GM12878 (cell line): Measurements from ENCODE around the gene APOA4.

Experiments used
- ATF3 ChIP-seq: IDR thresholded peaks from 2 replicates; pipeline ENCODE4 v1.6.1; 2011; ENCODE audit warnings: low read depth, mild to moderate bottlenecking, low read length, moderate library complexity, borderline replicate concordance; ENCODE audit errors: extremely low read depth
- CHD2 ChIP-seq: IDR thresholded peaks from 2 replicates; pipeline ENCODE4 v1.6.1; 2011; ENCODE audit warnings: low read depth, low read length, improper control_type of control experiment, borderline replicate concordance
- CTCF ChIP-seq, 3 experiments: IDR thresholded peaks in 2 of 3; conservative IDR thresholded peaks in 1 of 3; 2 replicates each; pipeline ENCODE4 v1.5.1; 2011; ENCODE audit warnings: low read depth in 3 of 3, low read length in 3 of 3, mild to moderate bottlenecking in 3 of 3, control low read depth in 2 of 3, moderate library complexity in 2 of 3, inconsistent platforms in 1 of 3, mixed read lengths in 1 of 3; ENCODE audit not compliant: control insufficient read depth in 2 of 3, insufficient read depth in 1 of 3; ENCODE audit errors: extremely low read depth in 1 of 3
- E4F1 ChIP-seq: fragments of 450-650 bp; IDR thresholded peaks from 2 replicates; pipeline ENCODE4 v1.6.1; 2018; ENCODE audit warnings: borderline replicate concordance, mild to moderate bottlenecking; ENCODE audit not compliant: partially characterized antibody
- EZH2 ChIP-seq: IDR thresholded peaks from 2 replicates; pipeline ENCODE4 v1.6.1; 2012; ENCODE audit warnings: low read depth, mild to moderate bottlenecking, control low read depth, inconsistent platforms, low read length, borderline replicate concordance; ENCODE audit not compliant: control insufficient read depth
- FOXM1 ChIP-seq: IDR thresholded peaks from 2 replicates; pipeline ENCODE4 v1.6.1; 2012; ENCODE audit warnings: low read depth, mild to moderate bottlenecking, inconsistent platforms, low read length, moderate library complexity
- MTA2 ChIP-seq: fragments of 450-650 bp; IDR thresholded peaks from 2 replicates; pipeline ENCODE4 v1.6.1; 2016; ENCODE audit warnings: low read depth, mild to moderate bottlenecking, moderate library complexity
- POLR2A ChIP-seq: IDR thresholded peaks from 2 replicates; pipeline ENCODE4 v1.6.1; 2011; ENCODE audit warnings: low read depth, mild to moderate bottlenecking, low read length
- RAD21 ChIP-seq: IDR thresholded peaks from 2 replicates; pipeline ENCODE4 v1.6.1; 2011; ENCODE audit warnings: mild to moderate bottlenecking, low read depth, low read length, moderate library complexity; ENCODE audit not compliant: insufficient read depth
- ZZZ3 ChIP-seq: IDR thresholded peaks from 2 replicates; pipeline ENCODE4 v1.6.1; 2011; ENCODE audit warnings: low read depth; ENCODE audit not compliant: control insufficient read depth, insufficient read length

GRCh38 chr11:116853461-116854073, 30.5 kb upstream of the APOA4 start:
- no peak; the same call in 1 of the 2 replicates for TF ChIP-seq FOXM1
- no peak for TF ChIP-seq CHD2
- no peak for TF ChIP-seq RAD21
- TF ChIP-seq ZZZ3: no peak
- no peak for TF ChIP-seq ATF3
- TF ChIP-seq EZH2: no peak
- no peak for TF ChIP-seq POLR2A
- no peak for TF ChIP-seq CTCF (IDR thresholded peaks at IDR 0.05 in 2 of 3, conservative IDR thresholded peaks at IDR 0.05 in 1 of 3; ENCODE audit: control insufficient read depth in 2 of 3, extremely low read depth in 1 of 3, insufficient read depth in 1 of 3, low read depth in 3 of 3, low read length in 3 of 3)
- TF ChIP-seq MTA2: peak; percentile 66
- TF ChIP-seq E4F1: no peak
